Esophagus mucosa (tissue), 1 donor: ENCODE measurements around the gene MSS51. TPM values are rescaled to one million over a fixed set of nuclear protein-coding genes. Genes with fewer than 3 reads are reported as not detected.

Experiments used
- ATAC-seq: fragments of 200-7000 bp; cut with Tn5 transposase; one replicate; pipeline ENCODE4 v1.9.1; 2020
- total RNA-seq: library from RNA; stranded (reverse); gene quantifications from one replicate; pipeline ENCODE4 v1.2.4, GENCODE V29; 2023
- donor health status: DM: yes; HTN: yes; CAD: no.

MSS51 gene
- 1.2 TPM for total RNA-seq

GRCh38 chr10:73433538-73433867, at the start of gene MSS51:
Gene MSS51, minus strand, starts transcription at chr10:73433561. Its CDS starts 5,277 bp downstream, at chr10:73428284.
- ATAC-seq, result no peak

DNA sequence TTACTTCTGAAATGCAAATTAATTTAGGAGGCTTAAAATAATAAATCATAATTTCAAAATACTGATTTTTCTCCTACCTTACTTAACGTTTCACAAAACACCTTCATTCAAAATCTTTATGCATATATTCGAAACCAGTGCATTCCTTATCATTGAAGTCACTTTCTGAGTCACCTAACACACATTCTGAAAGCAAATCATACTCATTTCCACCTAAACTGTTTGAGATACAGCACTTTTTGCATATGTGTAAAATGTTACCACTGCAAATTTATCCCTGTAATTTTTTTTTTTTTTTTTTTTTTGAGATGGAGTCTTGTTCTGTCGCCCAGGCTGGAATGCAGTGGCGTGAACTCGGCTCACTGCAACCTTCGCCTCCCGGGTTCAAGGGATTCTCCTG, 46.8 kb upstream of the MSS51 start:
- ATAC-seq, result no peak

DNA sequence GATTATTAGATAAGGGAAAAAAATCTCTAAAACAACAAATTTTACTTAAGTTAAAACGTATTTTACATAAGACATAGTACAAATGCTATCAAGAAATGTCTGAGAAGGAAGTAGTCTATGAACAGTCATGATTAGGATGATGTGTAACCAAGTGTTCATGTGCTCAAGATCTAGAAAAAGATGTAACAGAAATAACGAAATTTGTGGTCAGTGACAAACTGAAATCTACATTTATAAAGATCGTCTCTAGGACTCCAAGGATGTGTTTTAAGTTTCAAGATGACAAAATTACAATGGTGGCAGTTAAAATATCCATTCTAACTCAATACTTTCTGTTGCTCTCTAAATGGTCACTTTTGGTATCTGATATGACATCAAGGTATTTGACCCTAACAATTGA, 45.3 kb upstream of the MSS51 start:
- no peak for ATAC-seq

DNA sequence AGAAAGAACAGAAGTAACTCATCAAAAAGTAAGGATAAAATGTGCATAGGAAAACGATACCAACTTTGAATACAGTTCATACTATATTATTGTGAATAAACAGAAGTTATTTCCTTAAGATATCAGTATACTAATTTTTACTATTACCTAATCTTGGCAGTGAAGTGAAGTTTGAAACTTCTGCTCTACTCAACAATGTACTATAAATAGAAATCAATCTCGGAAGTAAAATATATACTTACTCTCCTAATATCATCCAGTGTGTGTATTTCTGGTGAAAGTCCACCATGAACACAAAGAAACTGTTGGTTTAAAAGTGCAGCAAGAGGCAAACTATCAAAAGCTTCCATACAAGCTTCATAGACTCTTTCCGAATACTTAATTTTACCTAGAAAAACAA, 37.9 kb upstream of the MSS51 start:
- ATAC-seq, result no peak

GRCh38 chr10:73469579-73469978, 36.2 kb upstream of the MSS51 start:
- no peak for ATAC-seq

- no peak for ATAC-seq
Observed at GRCh38 chr10:73467206-73467605, 33.8 kb upstream of the MSS51 start.

DNA sequence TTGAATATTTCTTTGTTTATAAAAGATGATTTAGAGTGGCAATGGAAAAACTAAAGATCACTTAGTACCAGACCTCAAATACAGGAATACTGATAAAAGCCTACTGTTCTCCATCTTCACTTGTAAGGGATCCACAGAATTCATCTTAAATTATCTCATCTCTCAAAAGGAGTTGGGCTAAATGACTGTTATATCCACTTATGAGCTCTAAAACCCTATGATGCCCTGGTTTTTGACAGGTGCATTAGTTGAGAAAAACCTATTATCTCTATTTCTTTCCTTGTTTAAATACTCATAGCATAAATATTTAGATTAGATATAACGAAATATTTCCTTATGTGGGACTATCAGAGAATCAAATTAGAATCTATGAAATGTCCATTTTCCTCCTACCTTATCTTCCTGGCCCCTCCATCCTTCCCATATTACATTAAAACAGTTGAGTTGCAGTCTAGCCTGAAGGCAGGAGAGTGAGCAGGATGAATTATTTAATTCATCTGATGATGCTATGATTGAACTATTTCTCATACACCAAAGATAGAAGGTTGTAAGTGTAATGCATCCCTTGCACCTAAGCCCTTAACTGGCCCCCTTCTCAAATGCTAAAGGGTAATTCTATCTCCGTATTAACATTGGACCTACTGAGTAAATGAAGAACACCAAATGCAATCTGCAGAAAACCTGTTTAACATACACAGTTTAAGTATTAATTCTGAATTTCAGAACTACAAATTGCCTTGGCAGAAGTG, 32.8 kb upstream of the MSS51 start:
- ATAC-seq, result no peak

DNA sequence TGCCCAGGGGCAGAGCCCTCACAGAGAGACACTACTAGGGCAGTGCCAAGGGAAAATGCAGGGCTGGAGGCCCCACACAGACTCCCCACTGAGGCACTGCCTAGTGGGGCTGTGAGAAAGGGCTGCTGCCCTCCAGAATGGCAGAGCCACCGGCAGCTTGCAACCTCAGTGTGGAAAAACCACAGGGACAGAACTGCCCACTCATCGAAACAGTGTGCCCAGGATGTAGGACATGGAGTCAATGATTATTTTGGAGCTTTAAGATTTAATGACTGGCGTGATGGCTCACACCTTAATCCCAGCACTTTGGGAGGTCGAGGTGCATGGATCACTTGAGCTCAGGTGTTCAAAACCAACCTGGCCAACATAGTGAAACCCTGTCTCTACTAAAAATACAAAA, 27.5 kb upstream of the MSS51 start:
- ATAC-seq, result no peak

DNA sequence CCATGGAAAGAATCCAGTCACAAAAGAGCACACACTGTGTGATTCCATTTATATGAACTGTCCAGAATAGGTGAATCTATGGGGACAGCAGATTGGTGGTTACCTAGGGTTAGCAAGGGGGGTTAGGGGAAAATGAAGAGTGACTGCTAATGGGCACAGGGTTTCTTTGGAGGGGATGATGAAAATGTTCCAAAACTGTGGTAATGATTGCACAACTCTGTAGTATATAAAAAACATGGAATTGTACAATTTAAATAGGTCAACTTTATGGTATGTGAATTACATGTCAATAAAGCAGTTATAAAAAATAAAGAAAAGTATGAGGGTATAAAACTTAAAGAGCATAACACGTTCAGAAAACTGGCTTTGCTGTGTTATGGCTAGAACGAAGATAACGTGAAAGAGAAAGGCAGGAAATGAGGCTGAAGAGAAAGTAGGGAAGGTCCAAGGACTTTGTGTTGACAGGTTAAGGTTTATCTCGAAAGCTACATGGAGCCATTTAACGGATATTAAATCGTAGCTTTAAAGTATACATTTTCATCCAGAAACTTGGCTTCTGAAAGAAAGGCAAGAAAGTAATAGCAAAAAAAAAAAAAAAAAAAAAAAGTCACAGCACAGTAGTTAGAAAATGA, 26.4 kb upstream of the MSS51 start:
- ATAC-seq, result no peak

GRCh38 chr10:73456187-73456890, 23.0 kb upstream of the MSS51 start:
- ATAC-seq, result no peak

- no peak for ATAC-seq
Observed at GRCh38 chr10:73449113-73449512, 15.8 kb upstream of the MSS51 start.

GRCh38 chr10:73448384-73448783, 15.0 kb upstream of the MSS51 start:
- ATAC-seq, result no peak

DNA sequence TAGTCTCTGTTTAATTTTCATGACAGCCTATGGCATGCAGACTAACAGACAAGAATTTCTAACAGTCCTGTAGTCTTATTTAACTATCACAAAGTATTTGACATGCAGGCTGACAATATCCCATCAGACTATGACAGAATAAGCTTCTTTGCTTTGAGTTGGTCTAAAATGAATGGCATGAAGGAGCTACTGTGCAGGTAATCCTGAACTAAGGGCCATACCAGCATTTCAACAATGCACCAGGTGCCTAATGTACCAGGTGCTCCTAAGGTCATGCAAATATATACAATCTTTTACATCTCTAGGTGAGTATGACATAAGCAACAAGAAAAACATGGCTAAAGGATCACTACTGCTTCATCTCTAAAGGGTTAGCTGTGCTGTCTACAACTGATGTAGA, 13.6 kb upstream of the MSS51 start:
- no peak for ATAC-seq

GRCh38 chr10:73444457-73444856, 11.1 kb upstream of the MSS51 start:
- ATAC-seq, result no peak

- no peak for ATAC-seq
Observed at GRCh38 chr10:73439605-73440312, 6.4 kb upstream of the MSS51 start.

- ATAC-seq, result no peak
Observed at GRCh38 chr10:73439055-73439454, 5.7 kb upstream of the MSS51 start.

DNA sequence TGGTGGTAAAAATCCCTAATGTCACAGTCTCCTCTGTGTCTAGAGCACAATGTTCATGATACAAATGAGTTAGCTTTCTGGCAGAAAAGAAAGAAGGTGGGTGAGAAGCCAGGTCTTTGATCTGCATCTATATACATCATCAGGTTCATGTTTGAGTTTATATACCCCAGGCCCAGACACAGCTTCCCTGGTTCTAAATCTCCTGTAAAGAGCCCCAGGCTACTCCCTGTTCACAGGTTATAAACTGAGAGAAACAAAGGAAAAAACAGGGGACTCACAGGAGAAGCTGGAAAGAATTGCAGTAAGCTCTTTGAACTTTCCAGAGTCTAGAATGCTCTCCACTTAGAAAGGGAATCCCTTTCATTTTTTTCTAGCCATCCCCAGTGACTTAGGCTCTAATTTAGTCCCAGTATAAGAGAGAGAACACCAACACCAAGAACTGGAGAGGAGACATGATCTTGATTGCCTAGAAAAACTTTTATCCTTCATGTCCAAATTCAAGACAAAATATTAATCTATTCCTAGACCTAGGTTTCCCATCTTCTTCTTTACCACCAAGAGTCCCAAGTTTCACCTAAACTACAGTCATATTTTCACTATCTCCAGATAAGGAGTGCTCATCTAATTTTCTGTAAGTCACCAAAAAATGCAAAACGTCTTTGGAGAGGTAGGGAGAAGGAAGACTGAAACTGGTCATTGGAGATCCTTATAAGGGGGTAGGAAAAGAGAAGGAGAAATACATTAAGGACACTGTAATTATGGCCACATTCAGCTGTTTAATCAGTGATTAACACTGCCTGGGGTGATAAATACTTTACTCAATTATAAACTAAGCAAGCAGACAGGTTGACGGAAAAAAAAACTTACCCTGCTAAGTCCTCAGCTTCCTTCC, 469 bp downstream of the MSS51 start:
- ATAC-seq, result no peak

DNA sequence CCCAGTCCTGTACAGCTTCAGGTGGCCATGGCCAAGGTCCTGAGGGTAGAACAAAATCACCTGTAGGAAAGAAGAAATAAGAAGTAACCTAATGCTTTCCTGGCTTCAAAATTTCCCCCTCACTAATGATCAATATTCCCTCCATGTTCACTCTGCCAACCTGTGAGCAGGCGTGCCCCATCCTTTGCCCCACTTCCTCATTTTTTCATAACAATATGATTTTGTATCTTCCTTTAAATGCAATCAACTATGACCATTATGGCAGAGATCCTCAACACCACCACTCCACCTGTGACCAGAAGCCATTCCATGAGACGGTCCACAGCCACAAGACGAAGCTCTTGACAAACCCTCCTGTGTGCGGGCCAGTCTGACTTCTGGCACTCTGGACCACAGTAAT, 7.0 kb downstream of the MSS51 start:
- no peak for ATAC-seq

DNA sequence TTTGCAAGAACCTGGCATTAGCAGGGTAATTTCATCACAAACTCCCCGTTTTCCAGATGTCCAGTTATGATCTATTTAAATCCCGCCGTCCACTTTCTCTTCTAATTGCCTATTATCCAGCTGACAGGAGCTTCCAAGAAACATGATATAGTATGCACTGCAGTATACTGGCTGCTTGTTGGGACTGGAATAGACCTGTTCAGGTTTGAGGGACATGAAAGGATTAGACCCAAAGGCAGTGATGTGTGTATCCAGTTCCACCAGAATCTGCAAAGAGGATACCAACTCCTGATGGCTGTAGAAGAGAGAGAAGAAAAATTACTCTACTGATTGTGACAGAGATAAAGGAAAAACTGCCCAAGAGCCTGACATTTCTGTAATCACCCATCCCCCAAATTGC, 8.9 kb downstream of the MSS51 start:
- peak; percentile 95 for ATAC-seq

DNA sequence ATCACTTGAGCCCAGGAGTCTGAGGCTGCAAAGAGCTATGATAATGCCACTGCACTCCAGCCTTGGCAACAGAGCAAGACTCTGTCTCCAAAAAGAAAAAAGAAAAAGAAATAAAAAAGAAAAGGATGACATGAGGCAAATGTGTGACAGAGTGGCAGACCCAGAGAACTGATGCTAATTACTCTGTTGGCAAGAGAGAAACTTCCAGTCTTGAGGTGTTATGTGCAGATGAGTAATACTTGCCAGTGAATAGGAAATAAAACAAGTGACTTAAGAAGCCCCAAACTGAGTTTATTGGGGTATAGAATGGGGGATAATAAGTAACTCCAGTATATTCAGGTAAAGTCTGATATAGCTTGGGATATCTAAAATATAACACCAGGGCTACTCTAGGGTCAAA, 10.1 kb downstream of the MSS51 start:
- no peak for ATAC-seq

DNA sequence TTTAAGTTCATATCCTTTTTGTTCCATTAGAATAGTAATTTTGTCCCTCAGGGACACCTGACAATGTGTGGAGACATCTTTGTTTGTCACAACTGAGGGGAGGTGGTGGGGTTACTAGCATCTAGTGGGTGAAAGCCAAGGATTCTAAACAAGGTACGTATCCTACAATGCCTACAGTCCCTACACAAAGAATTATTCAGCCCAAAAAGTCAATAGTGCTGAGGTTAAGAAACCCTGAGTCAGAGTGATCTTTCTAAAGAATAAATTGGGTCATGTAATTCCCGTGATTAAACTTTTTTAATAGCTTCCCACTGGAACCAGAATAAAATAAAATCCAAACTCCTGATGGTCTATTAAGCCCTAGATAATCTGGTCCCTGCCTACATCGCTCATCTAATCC, 16.8 kb downstream of the MSS51 start:
- ATAC-seq, result peak; percentile 3

DNA sequence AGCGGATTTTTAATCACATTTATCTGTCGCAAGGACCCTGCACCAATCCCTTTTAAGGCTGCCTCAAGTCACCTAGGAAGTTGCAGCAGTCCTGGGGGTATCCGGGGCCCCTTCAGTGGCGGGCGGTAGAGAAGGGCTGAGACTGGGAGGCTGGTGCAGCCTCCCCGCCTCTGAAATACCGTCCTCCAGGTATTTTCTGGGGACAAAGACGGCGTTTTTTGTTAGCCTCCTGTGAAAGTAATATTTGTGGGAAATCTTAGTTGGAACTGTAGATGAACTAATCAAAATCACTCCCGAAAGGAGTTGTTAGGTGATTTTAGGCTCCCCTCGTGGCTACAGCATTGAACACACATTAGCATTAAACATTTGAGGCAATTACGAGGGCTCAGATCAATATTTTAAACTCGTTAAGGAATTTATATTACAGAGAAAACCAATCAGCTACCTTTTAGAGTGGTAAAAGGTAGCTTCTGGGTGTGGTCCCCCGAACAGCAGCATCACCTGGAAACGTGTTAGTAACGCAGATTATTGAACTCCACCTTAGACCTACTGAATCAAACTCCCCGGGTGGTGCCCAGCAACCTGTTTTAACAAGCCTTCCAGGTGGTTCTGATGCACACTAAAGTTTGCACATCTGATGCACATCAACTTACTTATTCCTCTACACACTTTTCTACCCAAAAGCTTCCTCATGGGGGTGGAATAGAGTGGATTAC, 19.0 kb downstream of the MSS51 start:
- peak; percentile 61 for ATAC-seq
